ENCODE data around the gene ZNF619.

GRCh38 chr3:40455328-40455727 is 21.6 kb upstream of the ZNF619 start:
- TF ChIP-seq, protein P1, sequence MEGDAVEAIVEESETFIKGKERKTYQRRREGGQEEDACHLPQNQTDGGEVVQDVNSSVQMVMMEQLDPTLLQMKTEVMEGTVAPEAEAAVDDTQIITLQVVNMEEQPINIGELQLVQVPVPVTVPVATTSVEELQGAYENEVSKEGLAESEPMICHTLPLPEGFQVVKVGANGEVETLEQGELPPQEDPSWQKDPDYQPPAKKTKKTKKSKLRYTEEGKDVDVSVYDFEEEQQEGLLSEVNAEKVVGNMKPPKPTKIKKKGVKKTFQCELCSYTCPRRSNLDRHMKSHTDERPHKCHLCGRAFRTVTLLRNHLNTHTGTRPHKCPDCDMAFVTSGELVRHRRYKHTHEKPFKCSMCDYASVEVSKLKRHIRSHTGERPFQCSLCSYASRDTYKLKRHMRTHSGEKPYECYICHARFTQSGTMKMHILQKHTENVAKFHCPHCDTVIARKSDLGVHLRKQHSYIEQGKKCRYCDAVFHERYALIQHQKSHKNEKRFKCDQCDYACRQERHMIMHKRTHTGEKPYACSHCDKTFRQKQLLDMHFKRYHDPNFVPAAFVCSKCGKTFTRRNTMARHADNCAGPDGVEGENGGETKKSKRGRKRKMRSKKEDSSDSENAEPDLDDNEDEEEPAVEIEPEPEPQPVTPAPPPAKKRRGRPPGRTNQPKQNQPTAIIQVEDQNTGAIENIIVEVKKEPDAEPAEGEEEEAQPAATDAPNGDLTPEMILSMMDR (CRISPR knock-in tag; IDR thresholded peaks at IDR 0.05) = no peak
- TF ChIP-seq RFX5 (IDR thresholded peaks at IDR 0.05; ENCODE audit: low read depth, low read length) (no peak), CENPT (CRISPR knock-in tag; IDR thresholded peaks at IDR 0.05; ENCODE audit: low read depth) (no peak), MYNN (CRISPR knock-in tag; IDR thresholded peaks at IDR 0.05; ENCODE audit: low read depth) (no peak), POLR2A (IDR thresholded peaks at IDR 0.05; ENCODE audit: insufficient read depth in 1 of 2, low read depth in 2 of 2, low read length in 2 of 2) (no peak), RAD51 (IDR thresholded peaks at IDR 0.05; ENCODE audit: borderline replicate concordance) (no peak), ZBTB10 (CRISPR knock-in tag; IDR thresholded peaks at IDR 0.05; ENCODE audit: borderline replicate concordance) (no peak), JUND (CRISPR knock-in tag; IDR thresholded peaks at IDR 0.05) (no peak)
- TF ChIP-seq, protein P2, sequence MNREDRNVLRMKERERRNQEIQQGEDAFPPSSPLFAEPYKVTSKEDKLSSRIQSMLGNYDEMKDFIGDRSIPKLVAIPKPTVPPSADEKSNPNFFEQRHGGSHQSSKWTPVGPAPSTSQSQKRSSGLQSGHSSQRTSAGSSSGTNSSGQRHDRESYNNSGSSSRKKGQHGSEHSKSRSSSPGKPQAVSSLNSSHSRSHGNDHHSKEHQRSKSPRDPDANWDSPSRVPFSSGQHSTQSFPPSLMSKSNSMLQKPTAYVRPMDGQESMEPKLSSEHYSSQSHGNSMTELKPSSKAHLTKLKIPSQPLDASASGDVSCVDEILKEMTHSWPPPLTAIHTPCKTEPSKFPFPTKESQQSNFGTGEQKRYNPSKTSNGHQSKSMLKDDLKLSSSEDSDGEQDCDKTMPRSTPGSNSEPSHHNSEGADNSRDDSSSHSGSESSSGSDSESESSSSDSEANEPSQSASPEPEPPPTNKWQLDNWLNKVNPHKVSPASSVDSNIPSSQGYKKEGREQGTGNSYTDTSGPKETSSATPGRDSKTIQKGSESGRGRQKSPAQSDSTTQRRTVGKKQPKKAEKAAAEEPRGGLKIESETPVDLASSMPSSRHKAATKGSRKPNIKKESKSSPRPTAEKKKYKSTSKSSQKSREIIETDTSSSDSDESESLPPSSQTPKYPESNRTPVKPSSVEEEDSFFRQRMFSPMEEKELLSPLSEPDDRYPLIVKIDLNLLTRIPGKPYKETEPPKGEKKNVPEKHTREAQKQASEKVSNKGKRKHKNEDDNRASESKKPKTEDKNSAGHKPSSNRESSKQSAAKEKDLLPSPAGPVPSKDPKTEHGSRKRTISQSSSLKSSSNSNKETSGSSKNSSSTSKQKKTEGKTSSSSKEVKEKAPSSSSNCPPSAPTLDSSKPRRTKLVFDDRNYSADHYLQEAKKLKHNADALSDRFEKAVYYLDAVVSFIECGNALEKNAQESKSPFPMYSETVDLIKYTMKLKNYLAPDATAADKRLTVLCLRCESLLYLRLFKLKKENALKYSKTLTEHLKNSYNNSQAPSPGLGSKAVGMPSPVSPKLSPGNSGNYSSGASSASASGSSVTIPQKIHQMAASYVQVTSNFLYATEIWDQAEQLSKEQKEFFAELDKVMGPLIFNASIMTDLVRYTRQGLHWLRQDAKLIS (CRISPR knock-in tag; IDR thresholded peaks at IDR 0.05) = no peak
- TF ChIP-seq, protein P3, sequence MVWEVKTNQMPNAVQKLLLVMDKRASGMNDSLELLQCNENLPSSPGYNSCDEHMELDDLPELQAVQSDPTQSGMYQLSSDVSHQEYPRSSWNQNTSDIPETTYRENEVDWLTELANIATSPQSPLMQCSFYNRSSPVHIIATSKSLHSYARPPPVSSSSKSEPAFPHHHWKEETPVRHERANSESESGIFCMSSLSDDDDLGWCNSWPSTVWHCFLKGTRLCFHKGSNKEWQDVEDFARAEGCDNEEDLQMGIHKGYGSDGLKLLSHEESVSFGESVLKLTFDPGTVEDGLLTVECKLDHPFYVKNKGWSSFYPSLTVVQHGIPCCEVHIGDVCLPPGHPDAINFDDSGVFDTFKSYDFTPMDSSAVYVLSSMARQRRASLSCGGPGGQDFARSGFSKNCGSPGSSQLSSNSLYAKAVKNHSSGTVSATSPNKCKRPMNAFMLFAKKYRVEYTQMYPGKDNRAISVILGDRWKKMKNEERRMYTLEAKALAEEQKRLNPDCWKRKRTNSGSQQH (CRISPR knock-in tag; IDR thresholded peaks at IDR 0.05; ENCODE audit: low read depth) = no peak

Data from HepG2 (cell line).